OCI-LY1 (cell line): Measurements from ENCODE around the gene PNPT1.
"Not testable (repeated sequence)": the region's sequence is repeated elsewhere in the genome, so short reads cannot be mapped to it uniquely, and the experiment has no call there.

ENCODE experiments used
- CTCF ChIP-seq: fragments of 200-600 bp; sonication (generic), shearing (Covaris generic); IDR thresholded peaks from 2 replicates; pipeline ENCODE4 v1.5.1; 2017; ENCODE audit warnings: mild to moderate bottlenecking, antibody characterized with exemption, low read length, moderate library complexity, mixed read lengths
- EZH2 ChIP-seq: fragments of 200-600 bp; sonication (generic), shearing (Covaris generic); IDR thresholded peaks from 2 replicates; pipeline ENCODE4 v1.8.0; 2017; ENCODE audit warnings: borderline replicate concordance, mixed run types, mild to moderate bottlenecking, antibody characterized with exemption, low read length, moderate library complexity, mixed read lengths

- not testable (repeated sequence) for TF ChIP-seq CTCF, EZH2
Observed at GRCh38 chr2:55692740-55693139, 904 bp downstream of the PNPT1 start.
